GM18502 (cell line): ENCODE data around the gene TTC17.
"Not testable (repeated sequence)": the region's sequence is repeated elsewhere in the genome, so short reads cannot be mapped to it uniquely, and the experiment has no call there.

Experiments used
- ATAC-seq: cut with Tn5 transposase; IDR thresholded peaks from one replicate; pipeline ENCODE4 v1.9.1; 2021; ENCODE audit warnings: mild to moderate bottlenecking; ENCODE audit not compliant: unreplicated experiment, poor library complexity

The TTC17 gene

DNA sequence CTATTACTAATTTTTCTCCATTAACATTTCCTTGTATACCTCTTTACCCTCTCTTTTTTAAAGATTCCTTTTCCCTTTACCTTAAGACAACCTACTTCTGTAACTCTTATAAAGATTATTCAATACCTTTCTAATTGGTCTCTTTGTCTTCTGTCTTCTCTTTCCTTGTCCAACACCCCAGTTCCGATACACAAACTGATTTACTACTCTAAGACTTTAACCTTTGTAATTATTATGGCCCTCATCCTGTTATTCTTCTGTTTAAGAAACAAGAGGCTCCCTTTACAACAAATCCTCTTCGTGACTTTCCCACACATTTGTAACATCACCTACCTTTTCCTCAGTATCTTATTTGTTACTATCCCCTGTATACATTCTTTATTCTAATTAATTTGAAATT is 81.8 kb downstream of the TTC17 start:
- ATAC-seq = no peak

DNA sequence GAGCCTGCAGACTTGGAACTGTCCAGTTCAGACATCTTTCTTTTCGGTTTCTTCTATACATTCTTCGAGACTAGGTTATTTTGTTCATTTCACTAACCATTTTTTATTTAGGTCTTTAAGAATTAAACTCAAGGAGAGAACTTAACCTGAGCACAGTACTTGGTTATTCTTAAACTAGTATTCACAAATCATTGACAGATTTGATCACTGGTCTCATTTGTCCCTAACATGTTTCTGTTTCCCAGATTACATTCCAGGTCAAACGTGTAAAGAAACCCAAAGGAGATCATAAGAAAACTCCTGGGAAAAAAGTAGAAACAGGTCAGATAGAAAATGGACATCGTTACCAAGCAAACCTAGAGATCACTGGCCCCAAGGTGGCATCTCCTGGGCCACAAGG is 85.1 kb downstream of the TTC17 start:
- ATAC-seq = no peak

DNA sequence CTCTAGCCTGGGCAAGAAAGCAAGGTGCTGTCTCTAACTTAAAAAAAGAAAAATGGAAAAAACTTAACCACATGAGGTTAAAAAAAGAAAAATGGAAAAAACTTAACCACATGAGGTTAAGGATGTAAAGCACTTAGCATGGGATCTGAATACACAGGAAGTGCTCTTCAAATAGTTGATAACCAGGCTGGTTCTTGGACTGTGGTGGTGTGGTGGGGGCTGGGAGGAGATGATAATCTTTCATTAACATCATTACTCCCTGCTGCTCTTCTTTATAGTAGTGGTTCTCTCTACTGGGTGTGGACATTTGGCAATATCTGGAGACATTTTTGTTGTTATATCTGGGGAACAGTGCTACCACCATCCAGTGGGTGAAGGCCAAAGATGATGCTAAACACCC is 88.4 kb downstream of the TTC17 start:
- ATAC-seq = no peak

DNA sequence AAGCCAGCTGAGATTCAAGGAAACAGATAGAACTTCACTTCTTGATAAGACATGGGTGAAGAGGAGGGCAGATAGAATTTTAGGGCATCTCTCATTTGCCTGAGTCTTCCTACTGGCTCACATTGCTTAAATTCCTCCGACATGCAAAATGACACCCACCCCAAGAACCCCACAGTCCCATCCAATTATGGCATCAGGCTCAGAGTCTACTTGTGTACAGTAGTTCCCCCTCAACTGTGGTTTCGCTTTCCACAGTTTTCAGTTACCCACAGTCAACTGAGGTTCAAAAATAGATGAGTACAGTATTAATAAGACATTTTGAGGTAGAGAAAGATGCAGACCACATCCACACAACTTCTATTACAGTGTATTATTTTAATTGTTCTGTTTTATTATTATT is 99.8 kb downstream of the TTC17 start:
- no peak for ATAC-seq

DNA sequence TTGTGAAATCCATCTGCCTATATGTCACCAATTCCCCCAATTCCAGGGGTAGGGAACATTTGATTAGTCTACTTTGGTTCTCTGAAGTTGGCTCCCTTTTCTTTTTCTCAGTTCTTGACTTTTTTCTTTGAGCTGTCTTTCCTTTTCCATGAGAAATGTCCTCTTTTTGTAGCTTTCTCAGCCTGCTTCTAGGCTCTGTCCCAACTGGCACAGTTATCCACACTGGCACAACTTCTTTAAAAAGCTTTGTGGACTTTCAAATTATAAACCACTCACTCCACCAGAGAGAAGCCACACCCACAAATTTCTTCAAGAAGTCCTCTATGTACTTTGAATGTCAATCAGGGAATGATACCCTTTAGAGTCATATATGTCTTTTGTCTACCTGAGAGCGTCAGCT is 100.5 kb downstream of the TTC17 start:
- no peak for ATAC-seq

DNA sequence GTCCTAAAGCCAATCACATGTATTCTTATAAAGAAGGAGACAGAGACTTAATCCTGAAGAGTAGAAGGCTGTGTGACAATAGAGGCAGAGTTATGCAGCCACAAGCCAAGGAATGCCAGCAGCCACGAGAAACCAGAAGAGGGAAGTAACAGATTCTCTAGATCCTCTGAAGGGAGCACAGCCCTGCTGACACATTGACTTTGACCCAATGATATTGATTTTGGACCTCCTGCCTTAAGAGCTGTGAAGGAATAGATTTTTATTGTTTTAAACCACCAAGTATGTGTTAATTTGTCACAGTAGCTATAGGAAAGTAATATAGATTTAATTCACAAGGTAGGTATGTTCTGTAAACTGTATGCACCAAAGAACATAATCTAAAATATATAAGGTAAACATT is 103.6 kb downstream of the TTC17 start:
- ATAC-seq = no peak

DNA sequence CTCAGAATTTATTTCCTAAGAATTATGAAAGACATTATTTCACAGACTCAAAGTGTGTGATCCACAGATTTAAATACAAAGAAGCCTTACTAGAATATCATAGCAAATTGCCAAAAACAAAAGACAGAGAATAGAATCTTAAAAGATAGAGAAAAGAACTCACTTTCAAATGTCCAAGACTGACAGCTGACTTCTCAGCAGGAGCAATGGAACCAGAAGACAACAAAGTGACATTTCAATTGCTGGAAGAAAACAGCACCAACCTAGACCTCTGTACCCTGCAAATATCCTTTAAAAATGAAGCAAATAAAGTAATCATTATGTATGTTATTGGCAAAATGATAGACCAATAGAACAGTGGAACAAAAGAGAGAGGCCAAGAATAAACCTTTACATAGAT is 109.2 kb downstream of the TTC17 start:
- ATAC-seq = no peak

DNA sequence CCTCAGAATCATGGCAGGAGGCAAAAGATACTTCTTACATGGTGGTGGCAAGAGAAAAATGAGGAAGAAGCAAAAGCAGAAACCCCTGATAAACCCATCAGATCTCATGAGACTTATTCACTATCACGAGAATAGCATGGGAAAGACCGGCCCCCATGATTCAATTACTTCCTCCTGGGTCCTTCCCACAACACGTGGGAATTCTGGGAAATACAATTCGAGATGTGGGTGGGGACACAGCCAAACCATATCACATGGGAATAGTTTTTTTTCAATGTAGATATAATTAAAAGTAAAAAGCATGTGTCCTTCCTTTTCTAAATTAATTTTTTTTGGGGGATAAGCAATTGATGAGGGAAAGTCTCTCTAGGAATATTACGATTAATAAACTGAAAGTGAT is 118.8 kb downstream of the TTC17 start:
- not testable (repeated sequence) for ATAC-seq

DNA sequence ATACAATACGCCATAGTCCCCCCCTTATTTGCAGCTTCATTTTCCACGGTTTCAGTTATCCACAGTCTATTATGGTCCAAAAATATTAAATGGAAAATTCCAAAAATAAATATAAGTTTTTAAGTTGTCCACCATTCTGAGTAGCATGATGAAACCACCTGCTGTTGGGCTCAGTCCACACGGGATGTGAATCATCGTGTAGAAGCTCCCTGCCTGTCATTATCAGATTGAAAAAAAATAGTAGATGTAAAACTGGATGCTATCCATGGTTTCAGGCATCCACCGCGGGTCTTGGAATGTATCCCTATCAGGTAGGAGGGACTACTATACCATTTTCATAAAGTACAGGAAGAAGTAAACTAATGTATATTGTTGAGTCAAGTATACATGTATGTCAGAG is 127.4 kb downstream of the TTC17 start:
- no peak for ATAC-seq

DNA sequence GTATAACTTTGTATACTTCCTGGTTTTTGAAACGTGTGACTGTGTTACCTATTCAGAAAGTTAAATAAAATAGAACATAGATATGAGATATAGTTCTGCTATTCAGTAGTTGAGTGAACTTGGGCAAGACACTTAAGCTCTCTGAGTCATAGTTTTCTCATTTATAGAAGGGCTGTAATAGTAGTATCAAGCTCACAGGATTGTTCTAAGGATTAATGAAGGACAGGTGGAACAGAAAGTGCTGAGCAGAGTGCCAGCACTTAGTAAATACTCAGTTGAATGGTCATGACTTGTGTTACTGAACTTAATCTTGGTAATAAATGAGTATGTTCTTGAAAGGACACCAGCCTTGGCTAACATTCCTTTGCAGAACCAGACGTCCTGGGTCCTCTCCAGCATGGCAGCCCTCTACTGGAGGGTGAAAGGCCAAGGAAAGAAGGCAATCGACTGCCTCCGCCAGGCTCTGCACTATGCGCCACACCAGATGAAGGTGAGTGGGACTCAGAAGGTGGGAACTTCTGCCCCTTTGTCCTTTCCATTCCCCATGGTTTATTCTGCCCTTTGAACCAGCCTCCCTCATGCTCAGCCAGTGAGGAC is 131.2 kb downstream of the TTC17 start:
- no peak for ATAC-seq

DNA sequence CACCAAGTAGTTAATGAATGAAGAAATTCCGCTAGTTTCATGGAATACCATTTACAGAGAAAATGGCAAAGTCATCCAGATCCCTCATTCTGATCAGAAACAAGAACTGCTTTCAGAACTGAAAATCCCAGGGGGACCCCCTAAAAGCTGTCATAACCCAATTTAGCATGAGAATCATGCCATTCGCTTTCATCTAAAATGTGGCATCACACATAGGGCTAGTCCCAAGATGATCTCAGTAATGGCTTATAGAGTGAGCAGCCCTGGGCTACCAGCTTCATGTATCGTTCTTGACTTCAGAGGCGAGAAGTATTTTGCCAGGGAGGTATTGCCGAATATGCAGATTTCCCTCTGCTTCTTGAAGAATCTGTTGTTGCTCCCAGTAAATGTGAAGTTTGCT is 134.0 kb downstream of the TTC17 start:
- ATAC-seq = no peak

DNA sequence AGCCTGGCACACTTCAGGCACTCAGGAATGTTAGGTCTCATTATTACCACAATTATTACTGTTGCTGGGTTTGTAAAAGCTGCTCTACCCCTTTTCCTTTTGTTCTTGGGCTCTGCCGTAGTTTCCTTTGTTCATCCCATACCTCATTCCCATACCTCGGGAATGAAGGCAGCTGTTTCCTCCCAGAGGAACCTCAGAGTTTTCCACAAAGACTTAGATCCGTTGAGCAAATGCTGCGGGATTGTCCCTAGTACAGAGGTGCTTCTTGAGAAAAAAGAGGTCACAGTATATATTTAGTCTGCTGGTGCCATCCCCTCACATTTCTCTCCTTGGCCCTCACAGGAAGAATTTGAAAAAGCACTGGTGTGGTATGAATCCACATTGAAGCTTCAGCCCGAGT is 134.7 kb downstream of the TTC17 start:
- no peak for ATAC-seq

DNA sequence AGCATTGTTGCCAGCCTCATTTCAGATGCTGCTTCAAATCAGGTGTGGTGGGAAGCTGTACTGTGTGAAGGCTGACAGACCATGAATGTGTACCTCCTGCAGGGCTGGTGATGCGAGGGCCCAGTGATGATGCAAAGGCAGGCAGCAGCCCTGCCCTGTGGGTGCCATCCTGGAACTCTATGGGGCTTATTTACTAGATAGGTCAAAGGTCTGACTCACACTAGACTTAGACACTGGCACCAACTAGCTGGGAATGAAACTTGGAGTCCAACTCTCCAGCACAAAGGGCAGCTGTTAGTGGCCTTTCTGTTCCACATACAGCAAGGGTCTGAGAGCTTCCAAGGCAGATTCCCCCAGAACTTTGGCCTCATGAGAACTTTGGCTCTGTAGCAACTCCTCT is 138.4 kb downstream of the TTC17 start:
- no peak for ATAC-seq

DNA sequence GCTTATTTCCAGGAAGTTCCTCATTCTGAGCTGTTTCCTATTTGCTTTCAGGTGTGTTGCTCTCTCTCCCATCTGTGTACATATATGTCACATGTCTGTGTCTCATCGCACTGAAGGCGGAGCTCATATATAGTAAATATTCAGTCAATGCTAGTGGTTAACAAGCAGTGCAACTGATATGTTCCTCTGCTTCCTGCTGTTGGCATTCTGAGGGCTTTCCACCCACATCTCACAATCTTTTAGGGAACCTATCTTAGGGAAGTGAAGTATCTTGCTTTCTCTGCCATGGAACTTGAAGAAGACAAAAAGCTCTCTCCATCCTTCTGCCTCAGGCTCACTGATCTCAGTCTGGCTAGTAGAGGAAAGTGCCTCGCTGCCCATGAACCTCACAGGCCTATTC is 139.8 kb downstream of the TTC17 start:
- ATAC-seq = no peak

DNA sequence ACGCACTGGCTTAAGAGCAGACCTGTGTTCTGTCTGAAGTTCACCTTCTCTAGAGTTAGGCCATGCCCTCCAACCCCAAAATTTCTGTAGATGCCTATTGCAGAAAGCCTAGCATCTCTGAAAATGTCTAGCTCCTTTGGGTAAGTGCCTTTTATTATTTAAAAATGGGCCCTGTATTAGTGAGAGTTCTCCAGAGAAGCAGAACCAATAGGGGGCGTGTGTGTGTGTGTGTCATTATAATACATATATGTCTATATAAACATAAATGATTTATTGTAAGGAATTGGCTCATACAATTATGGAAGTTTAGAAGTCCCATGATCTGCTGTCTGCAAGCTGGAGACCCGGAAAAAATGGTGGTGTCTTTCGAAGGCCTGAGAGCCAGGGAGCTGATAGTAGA is 144.7 kb downstream of the TTC17 start:
- ATAC-seq = no peak

DNA sequence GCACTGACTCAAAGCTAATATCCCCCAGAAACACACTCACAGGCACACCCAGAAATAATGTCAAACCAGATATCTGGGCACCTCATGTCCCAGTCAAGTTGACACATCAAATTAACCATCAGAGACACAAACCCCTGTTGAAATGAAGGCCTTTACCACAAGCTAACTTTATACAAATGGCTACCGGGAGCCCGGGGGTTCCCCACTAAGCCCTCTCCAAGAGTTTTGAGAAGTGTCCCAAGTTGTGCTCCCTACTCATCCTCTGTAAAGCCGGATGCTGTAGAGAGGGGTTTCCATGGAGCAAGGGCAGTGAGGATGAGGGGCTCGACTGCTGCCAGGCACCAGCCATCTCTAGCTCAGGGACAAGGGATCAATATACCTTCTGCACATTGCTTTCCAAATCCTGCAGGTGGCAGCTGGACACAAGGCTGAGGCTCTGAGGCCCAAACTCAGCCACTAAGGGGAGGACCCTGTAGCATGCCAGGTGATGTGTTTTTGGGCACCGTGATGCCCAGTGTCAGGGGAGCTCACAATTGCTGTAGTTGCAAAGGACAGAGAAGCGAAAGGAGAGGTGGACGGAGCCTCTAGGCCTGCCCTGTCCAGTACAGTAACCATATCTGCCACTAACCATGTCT is 145.7 kb downstream of the TTC17 start:
- no peak for ATAC-seq

DNA sequence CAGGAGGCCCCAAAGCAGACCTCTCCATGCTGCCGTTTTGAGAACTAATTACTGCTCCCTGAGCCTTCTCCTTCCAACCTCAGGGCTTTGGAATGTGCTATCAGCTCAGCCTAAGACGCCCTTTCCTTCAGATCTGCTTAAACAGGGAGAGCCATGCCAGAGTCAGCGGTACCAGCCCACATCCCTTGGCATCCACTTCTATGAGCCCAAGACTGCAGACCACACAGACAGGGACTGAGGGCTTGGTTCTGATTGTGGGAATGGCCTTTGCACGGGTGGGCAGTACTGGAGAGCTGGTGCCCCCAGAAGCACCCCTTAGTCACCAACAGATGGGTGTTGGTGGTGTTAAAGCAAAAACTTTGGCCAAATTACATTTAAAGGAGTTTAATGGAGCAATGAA is 146.5 kb downstream of the TTC17 start:
- ATAC-seq = no peak

DNA sequence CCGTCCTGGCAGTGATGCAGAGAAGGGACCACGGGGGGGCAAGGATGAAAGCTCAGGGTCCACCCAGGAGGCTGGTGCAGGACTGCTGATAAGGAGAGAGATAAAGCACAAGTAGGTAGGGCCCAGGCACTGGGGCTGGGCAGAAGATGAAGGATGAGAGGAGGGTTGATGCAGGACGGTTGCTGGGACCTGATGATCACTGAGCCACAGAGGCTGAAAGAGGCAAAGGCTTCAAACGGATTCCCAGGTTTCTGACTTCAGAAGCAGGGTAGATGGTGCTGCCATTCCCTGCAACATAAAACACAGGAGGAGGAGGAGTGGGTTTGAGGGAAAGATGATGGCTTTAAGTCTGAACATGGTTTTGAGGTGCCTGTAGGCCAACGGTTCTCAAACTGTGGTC is 148.5 kb downstream of the TTC17 start:
- ATAC-seq = no peak

DNA sequence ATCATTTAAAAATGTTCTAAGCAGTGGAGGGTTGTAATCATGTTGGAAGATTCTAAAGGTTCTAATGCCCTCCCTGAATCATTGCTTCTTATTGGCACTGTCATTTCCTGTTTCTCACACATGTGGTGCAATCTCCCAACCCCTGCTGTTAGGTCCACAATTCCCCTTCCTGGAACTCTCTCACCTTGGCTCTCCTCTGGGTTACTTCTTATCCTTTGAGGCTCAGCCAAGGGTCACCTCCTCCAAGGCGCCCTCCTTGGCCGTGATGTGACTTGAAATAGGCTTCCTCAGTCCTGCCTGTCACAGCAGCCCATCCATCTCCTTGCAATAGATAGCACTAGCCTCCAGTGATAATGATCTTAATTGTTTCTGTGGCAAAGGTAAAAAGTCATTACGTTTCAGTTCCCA is 149.8 kb downstream of the TTC17 start:
- ATAC-seq = peak; percentile 46

DNA sequence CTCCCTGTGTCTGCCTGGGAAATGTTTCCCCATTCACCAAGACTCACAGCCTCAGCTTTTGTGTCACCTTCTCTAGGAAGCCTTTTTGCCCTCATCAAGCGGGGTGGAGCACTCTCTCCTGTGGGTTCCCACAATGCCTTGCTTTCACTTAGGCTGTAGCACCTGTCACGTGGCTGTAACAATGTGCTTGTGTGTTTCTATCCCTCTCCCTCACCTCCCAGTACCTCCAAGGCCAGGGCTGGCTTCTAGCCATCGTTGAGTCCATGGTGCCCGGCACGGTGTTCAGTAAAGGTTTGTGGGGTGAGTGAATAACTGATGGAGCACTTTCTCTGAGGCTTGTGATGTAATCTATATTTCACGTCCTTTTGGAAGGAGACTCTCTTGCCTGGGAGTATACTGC is 153.2 kb downstream of the TTC17 start:
- ATAC-seq = no peak

DNA sequence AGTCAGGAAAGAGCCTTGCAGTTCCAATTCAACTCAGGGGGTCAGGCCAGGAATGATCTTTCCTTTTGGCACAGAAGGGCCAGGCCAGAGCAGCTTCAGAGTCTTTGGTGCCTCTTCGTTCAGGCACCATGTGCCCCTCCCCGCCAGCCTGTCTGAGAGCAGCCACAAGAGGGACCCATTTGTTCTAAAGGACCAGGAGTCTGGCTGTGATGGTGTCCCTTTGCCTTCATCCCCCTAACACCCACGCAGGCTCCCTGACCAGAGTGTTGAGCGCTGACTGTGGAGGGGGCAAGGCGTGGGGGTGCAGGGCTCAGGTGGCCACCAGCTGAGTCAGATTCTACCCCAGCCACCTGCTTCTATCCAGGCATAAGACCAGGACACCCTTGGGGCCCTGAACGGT is 156.4 kb downstream of the TTC17 start:
- ATAC-seq = no peak

DNA sequence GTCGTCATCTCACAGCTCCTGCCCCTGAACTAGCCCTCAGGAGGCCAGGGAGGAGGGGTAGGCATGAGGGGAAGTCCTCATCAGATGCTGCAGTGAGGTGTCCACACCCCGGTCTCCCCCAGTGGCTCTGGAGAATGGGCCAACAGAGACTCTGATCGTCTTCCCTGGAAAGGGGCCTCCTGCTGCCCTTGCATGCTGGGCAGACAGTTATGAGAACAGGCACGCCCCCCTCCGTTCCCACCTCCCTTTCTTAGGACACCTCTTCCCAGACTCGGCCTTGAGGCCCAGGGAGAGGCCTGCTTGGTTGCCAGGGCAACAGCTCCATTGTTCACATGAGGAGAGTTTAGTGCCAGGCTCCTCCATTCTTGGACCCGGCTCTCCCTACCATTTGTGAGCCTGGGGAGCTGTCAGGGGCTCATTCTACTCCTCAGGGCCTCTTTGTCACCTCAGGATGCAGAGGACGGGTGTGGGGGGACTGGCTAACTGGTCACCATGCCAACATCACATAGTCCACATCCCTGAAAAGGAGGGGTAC is 157.7 kb downstream of the TTC17 start:
- ATAC-seq = no peak
